ENCODE results near the gene WNT2B.

- TF ChIP-seq, protein P1, sequence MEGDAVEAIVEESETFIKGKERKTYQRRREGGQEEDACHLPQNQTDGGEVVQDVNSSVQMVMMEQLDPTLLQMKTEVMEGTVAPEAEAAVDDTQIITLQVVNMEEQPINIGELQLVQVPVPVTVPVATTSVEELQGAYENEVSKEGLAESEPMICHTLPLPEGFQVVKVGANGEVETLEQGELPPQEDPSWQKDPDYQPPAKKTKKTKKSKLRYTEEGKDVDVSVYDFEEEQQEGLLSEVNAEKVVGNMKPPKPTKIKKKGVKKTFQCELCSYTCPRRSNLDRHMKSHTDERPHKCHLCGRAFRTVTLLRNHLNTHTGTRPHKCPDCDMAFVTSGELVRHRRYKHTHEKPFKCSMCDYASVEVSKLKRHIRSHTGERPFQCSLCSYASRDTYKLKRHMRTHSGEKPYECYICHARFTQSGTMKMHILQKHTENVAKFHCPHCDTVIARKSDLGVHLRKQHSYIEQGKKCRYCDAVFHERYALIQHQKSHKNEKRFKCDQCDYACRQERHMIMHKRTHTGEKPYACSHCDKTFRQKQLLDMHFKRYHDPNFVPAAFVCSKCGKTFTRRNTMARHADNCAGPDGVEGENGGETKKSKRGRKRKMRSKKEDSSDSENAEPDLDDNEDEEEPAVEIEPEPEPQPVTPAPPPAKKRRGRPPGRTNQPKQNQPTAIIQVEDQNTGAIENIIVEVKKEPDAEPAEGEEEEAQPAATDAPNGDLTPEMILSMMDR (IDR thresholded peaks at IDR 0.05; ENCODE audit: insufficient read depth, low read depth, low read length): no peak
- TF ChIP-seq EZH2 (IDR thresholded peaks at IDR 0.05; ENCODE audit: insufficient read depth, low read length): no peak
Observed at GRCh38 chr1:112522621-112523020, 13.9 kb downstream of the WNT2B start.

Measured in astrocyte (in vitro differentiated cells and primary cell).